ENCODE measurements around the gene LILRB3.
"Not testable (repeated sequence)": the region's sequence is repeated elsewhere in the genome, so short reads cannot be mapped to it uniquely, and the experiment has no call there.

The LILRB3 gene

DNA sequence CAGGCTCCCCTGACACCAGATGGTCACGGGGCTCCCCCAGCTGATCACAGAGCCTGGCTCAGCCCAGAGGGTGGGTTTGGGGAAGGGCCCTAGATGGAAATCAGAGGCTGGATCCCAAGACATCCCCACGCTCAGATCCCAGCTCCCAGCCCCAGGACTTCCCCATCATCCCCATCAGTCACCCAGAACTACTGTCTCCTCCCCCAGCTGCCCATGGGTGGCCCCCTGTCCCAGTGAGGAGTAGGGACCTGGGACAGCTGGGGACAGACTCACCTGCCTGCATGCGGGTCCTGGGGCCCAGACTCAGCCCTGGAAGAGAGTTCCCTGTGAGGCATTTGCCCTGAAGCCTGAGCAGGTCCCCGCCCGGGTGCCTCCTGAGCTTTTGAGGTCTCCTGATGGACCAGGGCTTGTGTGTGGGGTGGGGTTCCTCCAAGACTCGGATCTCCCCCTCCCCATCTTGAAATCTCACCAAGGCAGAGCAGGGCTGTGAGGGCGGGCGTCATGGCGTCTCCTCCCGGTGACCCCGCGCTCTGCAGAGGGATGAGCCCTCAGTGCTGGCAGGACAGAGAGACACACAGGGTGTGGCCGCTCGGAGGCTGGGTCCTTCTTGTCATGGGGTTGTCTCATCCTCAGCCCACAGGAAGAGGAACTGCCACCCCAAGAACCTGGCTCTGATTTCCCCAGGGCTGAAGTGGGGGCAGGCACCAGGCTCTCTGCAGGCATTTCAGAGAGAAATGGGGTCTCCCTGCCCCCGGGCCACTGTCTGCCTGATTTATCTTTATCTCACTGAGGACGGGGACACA lies at the start of gene LILRB3:
Gene LILRB3 (minus strand): TSS at position 534 of the 803 bp plus-strand sequence. CDS start 31 bp downstream, at position 503.
- not testable (repeated sequence) for DNase-seq

DNA sequence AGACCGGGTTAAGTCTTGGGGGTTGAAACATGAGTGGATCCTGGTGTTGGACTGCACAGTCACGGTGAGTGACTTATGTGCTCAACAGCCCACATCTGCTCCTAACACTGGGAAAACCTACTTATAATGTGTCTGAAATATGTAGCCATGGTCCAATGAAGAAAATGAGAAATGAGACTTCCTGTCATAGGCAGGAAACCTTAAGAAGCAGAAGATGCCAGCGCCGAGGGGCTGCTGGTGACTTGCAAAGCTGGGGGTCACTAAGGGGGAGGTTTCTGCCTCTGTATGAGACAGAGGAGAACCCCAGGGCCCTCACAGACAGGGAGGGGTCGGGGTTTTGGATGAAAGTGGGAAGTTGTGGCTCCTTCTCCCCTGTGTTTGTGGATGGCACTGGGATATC lies 49.4 kb upstream of the LILRB3 start:
- not testable (repeated sequence) for DNase-seq

DNA sequence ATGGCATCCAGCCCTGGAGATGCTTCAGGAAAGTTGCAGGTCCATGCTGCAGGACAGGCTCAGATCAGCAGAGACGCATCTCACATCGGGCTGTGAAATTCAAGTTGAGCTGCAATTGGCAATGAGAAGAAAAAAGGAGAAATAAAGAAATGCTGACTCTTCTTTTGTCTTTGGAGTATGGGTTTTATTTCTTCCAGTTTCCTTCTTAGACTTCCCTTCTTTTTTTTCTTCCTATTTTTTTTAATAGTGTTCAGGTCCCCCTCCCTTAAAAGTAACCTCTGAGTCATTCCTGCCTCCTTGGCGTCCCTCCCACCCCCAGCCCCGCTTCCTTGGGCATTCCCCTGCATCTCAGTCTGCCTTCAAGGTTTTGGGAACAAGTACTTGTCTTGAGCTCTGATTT lies 48.8 kb upstream of the LILRB3 start:
- not testable (repeated sequence) for DNase-seq

GRCh38 chr19:54271106-54271505 lies 48.3 kb upstream of the LILRB3 start:
- no peak for DNase-seq

- DNase-seq, result no peak
Measured at GRCh38 chr19:54268936-54269335, 46.1 kb upstream of the LILRB3 start.

GRCh38 chr19:54266133-54266532 lies 43.3 kb upstream of the LILRB3 start:
- DNase-seq, result peak; percentile 52 to 62

DNA sequence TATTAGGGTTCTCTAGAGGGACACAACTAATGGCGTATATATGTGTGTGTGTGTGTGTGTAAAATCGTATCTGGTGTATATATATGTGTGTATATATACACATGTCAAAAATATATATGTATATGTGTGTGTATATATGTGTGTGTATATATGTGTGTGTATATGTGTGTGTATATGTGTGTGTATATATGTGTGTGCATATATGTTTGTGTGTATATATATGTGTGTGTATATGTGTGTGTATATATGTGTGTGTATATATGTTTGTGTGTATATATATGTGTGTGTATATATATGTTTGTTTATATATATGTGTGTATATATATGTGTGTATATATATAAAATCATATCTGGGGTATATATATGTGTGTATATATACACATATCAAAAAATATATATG lies 39.7 kb upstream of the LILRB3 start:
- DNase-seq, result no peak

GRCh38 chr19:54262066-54262465 lies 39.3 kb upstream of the LILRB3 start:
- DNase-seq, result no peak

- no peak for DNase-seq
Measured at GRCh38 chr19:54257116-54257480, 34.3 kb upstream of the LILRB3 start, which contains the start of gene LILRB5. Gene LILRB5 (minus strand): TSS chr19:54257273. CDS start chr19:54257193, 80 bp downstream.

- no peak for DNase-seq
Measured at GRCh38 chr19:54256250-54257115, 33.7 kb upstream of the LILRB3 start.

GRCh38 chr19:54255105-54255775 lies 32.4 kb upstream of the LILRB3 start:
- no peak for DNase-seq

GRCh38 chr19:54254195-54254906 lies 31.5 kb upstream of the LILRB3 start:
- DNase-seq, result no peak

DNA sequence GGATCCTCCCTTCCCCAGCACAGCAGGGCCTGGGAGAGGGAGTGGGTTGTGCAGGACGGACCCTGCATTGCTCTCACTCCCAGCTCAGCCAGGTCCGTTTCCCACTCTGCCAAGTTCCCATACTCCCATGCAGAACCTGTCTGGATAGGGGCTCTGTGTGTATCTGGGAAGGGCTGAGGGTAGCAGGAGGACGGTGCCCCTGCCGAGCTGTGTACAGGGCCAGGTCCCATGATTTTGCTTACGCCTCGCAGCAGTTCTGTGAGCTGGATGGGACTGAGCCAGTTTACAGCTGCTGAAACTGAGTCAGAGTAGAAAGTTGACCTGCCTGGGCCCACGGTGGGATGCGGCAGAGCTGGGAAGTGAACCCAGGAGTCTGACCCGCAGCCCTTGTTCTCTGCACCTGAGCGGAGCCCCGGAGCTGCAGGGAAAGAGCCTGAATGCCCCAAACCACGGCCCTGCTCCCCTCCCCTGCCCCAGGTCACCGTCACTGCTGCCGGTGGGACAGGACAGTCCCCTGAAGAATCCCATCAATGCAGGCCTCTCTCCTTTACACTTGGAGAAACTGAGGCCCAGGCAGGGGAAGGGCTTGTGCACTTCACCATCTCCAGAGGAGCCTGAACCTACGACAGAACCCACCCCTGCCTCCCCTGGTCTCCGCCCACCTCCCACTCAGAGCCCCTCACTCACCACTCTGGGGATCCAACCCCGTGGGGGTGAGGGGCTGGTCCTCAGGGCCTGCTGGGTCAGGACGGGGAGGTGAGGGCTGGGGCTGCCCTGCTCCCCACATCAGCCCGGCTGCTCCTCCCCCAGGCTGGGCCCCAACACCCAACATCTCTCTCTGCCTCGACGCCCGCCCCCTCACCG lies 30.8 kb upstream of the LILRB3 start:
- no peak for DNase-seq

DNA sequence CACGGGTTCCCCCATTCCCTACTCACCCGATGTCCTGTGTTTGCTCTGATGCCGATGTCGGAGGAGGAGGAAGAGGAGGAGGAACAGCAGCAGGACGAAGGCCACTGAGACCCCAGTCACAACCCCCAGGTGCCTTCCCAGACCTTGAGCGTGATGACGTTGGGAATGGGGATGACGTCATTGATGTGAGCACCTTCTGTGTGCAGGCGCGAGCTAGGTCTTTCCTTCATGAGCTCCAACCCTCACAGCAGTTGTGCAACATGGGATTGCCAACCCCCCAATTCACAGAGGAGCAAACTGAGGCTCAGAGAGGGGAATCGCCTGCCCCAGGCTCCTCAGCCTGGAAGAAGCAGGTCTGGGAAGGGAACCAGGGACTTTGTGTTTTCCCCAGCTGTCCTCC lies 30.0 kb upstream of the LILRB3 start:
- DNase-seq, result no peak

DNA sequence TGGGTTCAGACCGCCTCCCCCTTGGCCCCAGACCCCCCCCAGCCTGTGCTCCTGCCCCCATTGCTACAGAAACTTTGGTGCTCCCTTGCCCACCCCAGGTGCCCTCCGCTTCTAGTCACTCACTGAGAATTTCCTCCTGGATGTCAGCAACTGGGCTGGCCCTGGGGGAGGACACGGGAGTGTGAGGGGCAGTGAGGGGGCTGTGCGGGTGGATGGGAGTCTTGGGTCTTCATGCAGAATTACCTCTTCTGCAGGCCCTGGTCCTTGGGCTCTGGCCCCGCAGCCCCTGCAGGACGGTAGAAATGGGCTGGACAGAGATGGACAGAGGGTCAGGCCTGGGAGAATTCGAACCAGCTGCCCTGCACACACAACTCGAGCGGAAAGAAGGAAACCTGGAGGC lies 29.4 kb upstream of the LILRB3 start:
- no peak for DNase-seq

DNA sequence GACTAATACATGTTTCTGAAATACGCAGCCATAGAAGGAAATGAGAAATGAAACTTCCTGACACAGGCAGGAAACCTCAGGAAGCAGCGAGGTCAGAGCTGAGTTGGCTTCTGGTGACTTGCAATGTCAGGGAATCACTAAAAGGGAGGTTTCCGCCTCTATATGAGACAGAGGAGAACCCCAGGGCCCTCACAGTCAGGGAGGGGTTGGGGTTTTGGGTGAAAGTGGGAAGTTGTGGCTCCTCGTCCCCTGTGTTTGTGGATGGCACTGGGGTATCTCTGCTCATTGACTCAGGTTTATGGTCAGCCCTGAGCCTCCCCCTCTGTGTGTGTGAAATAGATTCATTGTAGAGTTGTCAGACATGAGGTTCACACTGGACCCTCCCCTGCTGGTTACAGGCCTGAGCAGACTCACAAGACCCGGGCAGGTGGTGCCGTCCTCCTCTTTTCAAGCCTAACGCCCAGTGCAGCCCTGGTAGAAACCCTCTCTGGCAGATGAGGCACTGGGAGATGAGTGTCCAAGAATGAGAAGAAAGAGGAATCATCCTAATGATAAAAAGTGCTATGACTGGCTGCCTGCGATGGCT lies 25.3 kb upstream of the LILRB3 start:
- DNase-seq, result no peak

DNA sequence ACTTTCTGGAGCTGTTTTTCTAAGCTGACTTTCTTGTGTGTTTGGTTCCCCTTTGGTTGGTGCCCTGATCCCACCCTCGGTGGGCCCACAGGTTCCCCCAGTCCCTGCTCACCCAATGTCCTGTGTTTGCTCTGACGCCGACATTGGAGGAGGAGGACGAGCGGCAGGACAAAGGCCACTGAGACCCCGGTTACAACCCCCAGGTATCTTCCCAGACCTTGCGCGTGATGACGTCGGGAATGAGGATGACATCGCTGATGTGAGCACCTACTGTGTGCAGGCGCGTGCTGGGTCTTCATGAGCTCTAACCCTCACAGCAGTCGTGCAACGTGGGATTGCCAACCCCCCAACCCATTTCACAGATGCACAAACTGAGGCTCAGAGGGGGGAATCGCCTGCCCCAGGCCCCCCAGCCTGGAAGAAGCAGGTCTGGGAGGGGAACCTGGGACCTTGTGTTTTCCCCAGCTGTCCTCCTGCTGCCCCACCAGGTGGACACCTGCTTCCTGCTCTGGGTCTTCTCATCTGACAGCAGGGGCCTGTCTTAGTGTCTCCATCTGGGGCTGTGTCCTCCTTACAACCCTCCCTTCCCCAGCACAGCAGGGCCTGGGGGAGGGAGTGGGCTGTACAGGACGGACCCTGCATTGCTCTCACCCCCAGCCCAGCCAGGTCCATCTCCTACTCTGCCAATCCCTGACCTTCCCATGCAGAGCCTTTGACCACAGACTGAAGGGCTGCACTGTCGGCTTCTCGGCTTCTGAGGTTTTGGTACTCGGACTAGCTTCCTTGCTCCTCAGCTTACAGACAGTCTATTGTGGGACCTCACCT lies 24.5 kb upstream of the LILRB3 start:
- DNase-seq, result no peak

- no peak for DNase-seq
Measured at GRCh38 chr19:54245936-54246335, 23.1 kb upstream of the LILRB3 start.

GRCh38 chr19:54243809-54244208 lies 21.0 kb upstream of the LILRB3 start:
- DNase-seq, result not testable (repeated sequence)

DNA sequence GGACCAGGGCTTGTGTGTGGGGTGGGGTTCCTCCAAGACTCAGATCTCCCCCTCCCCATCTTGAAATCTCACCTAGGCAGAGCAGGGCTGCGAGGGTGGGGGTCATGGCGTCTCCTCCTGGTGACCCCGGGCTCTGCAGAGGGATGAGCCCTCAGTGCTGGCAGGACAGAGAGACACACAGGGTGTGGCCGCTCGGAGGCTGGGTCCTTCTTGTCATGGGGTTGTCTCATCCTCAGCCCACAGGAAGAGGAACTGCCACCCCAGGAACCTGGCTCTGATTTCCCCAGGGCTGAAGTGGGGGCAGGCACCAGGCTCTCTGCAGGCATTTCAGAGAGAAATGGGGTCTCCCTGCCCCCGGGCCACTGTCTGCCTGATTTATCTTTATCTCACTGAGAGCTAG lies 19.8 kb upstream of the LILRB3 start, which contains the start of gene LILRA6:
Gene LILRA6 (minus strand): TSS at position 145 of the 400 bp plus-strand sequence.
- not testable (repeated sequence) for DNase-seq
